Measurements from ENCODE around the gene TIMP4.

GRCh38 chr3:12107071-12107713 lies 51.5 kb downstream of the TIMP4 start:
- TF ChIP-seq, protein P1, sequence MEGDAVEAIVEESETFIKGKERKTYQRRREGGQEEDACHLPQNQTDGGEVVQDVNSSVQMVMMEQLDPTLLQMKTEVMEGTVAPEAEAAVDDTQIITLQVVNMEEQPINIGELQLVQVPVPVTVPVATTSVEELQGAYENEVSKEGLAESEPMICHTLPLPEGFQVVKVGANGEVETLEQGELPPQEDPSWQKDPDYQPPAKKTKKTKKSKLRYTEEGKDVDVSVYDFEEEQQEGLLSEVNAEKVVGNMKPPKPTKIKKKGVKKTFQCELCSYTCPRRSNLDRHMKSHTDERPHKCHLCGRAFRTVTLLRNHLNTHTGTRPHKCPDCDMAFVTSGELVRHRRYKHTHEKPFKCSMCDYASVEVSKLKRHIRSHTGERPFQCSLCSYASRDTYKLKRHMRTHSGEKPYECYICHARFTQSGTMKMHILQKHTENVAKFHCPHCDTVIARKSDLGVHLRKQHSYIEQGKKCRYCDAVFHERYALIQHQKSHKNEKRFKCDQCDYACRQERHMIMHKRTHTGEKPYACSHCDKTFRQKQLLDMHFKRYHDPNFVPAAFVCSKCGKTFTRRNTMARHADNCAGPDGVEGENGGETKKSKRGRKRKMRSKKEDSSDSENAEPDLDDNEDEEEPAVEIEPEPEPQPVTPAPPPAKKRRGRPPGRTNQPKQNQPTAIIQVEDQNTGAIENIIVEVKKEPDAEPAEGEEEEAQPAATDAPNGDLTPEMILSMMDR (IDR thresholded peaks at IDR 0.05): no peak
- no peak for TF ChIP-seq POLR2A (IDR thresholded peaks at IDR 0.05)
